Activated naive CD8-positive, alpha-beta T cell treated with anti-CD3 and anti-CD28 coated beads for 36 hours (primary cell): ENCODE measurements around the gene SLC35F2. TPM values are rescaled to one million over a fixed set of nuclear protein-coding genes. Genes with fewer than 3 reads are reported as not detected.
"Not testable (repeated sequence)": the region's sequence is repeated elsewhere in the genome, so short reads cannot be mapped to it uniquely, and the experiment has no call there.

Source experiments
- DNase-seq: peaks from one replicate; pipeline ENCODE4 v3.0.0; 2021
- H3K27ac Mint-ChIP-seq: one replicate; pipeline ENCODE4 v1.8.0; 2022; ENCODE audit warnings: mild to moderate bottlenecking, moderate library complexity, mixed read lengths
- H3K27me3 Mint-ChIP-seq: one replicate; pipeline ENCODE4 v1.8.0; 2022; ENCODE audit warnings: mild to moderate bottlenecking, mixed read lengths
- H3K36me3 Mint-ChIP-seq: one replicate; pipeline ENCODE4 v1.8.0; 2021; ENCODE audit warnings: mild to moderate bottlenecking, mixed read lengths
- H3K4me1 Mint-ChIP-seq: one replicate; pipeline ENCODE4 v1.8.0; 2021; ENCODE audit warnings: mixed read lengths
- H3K4me3 Mint-ChIP-seq: one replicate; pipeline ENCODE4 v1.8.0; 2022; ENCODE audit warnings: mild to moderate bottlenecking, moderate library complexity, mixed read lengths
- H3K9me3 Mint-ChIP-seq: one replicate; pipeline ENCODE4 v1.8.0; 2022; ENCODE audit warnings: mixed read lengths
- total RNA-seq, 2 experiments: library from RNA; stranded (reverse); gene quantifications; one replicate each; pipeline ENCODE4 v1.2.3, GENCODE V29; 2021

The SLC35F2 gene
- 10 to 100 TPM; 25.0 to 28.4 TPM for total RNA-seq

GRCh38 chr11:107858217-107859070, at the start of gene SLC35F2:
Gene SLC35F2 (minus strand): TSS chr11:107858787. CDS start chr11:107858767, 20 bp downstream.
- H3K36me3 Mint-ChIP-seq = peaks cover 22% of the 10 kb centered on the region
- peaks cover 24% of the 10 kb centered on the region for H3K4me1 Mint-ChIP-seq

GRCh38 chr11:107908211-107908610, 49.6 kb upstream of the SLC35F2 start:
- Mint-ChIP-seq H3K36me3 (no peaks in the 10 kb centered on the region), H3K4me1 (no peaks in the 10 kb centered on the region), H3K27me3 (peaks cover 17% of the 10 kb centered on the region), H3K4me3 (no peak overlapping the region), H3K9me3 (no peaks in the 10 kb centered on the region), H3K27ac (no peak overlapping the region)
- DNase-seq = no peak

More at GRCh38 chr11:107858217-107859070, at the start of gene SLC35F2:
- DNase-seq = peak; percentile 84
- H3K27ac Mint-ChIP-seq = peak within 1 kb of the TSS; percentile 91
- H3K9me3 Mint-ChIP-seq = no peaks in the 10 kb centered on the region
- H3K4me3 Mint-ChIP-seq = peak within 1 kb of the TSS; percentile 96
- peaks cover 14% of the 10 kb centered on the region for H3K27me3 Mint-ChIP-seq

- DNase-seq = no peak
- Mint-ChIP-seq H3K27me3 (peaks cover 26% of the 10 kb centered on the region), H3K9me3 (no peaks in the 10 kb centered on the region), H3K27ac (no peak overlapping the region), H3K4me3 (no peak overlapping the region), H3K36me3 (no peaks in the 10 kb centered on the region), H3K4me1 (no peaks in the 10 kb centered on the region)
These were observed 39.7 kb upstream of the SLC35F2 start for GRCh38 chr11:107898270-107898669.

GRCh38 chr11:107882095-107882820, 23.7 kb upstream of the SLC35F2 start:
- Mint-ChIP-seq H3K9me3 (no peaks in the 10 kb centered on the region), H3K4me3 (no peak overlapping the region), H3K4me1 (no peaks in the 10 kb centered on the region), H3K27me3 (peaks cover 9% of the 10 kb centered on the region), H3K27ac (no peak overlapping the region), H3K36me3 (no peaks in the 10 kb centered on the region)
- no peak for DNase-seq

GRCh38 chr11:107881471-107881870, 22.9 kb upstream of the SLC35F2 start:
- not testable (repeated sequence) for H3K36me3 Mint-ChIP-seq, H3K4me3 Mint-ChIP-seq, H3K4me1 Mint-ChIP-seq, DNase-seq, H3K27me3 Mint-ChIP-seq, H3K27ac Mint-ChIP-seq, H3K9me3 Mint-ChIP-seq

GRCh38 chr11:107876141-107876540, 17.6 kb upstream of the SLC35F2 start:
- H3K9me3 Mint-ChIP-seq = no peaks in the 10 kb centered on the region
- no peak for DNase-seq
- no peak overlapping the region for H3K4me3 Mint-ChIP-seq
- peaks cover 4% of the 10 kb centered on the region for H3K27me3 Mint-ChIP-seq
- no peak overlapping the region for H3K27ac Mint-ChIP-seq
- no peaks in the 10 kb centered on the region for H3K4me1 Mint-ChIP-seq
- H3K36me3 Mint-ChIP-seq = no peaks in the 10 kb centered on the region

- H3K27me3 Mint-ChIP-seq = peaks cover 13% of the 10 kb centered on the region
- H3K4me1 Mint-ChIP-seq = peaks cover 3% of the 10 kb centered on the region
- no peak overlapping the region for H3K27ac Mint-ChIP-seq
- no peaks in the 10 kb centered on the region for H3K36me3 Mint-ChIP-seq
- H3K4me3 Mint-ChIP-seq = no peak overlapping the region
- H3K9me3 Mint-ChIP-seq = no peaks in the 10 kb centered on the region
- no peak for DNase-seq
These were observed 6.0 kb upstream of the SLC35F2 start for GRCh38 chr11:107864591-107864990.

- Mint-ChIP-seq H3K9me3 (no peaks in the 10 kb centered on the region), H3K4me1 (peaks cover 13% of the 10 kb centered on the region), H3K27ac (no peak overlapping the region), H3K4me3 (no peak overlapping the region), H3K27me3 (peaks cover 14% of the 10 kb centered on the region), H3K36me3 (peaks cover 8% of the 10 kb centered on the region)
- no peak for DNase-seq
These were observed 2.1 kb upstream of the SLC35F2 start for GRCh38 chr11:107860688-107861087.

GRCh38 chr11:107860240-107860620, 1.6 kb upstream of the SLC35F2 start:
- Mint-ChIP-seq H3K36me3 (peaks cover 13% of the 10 kb centered on the region), H3K4me1 (peaks cover 16% of the 10 kb centered on the region), H3K27me3 (peaks cover 14% of the 10 kb centered on the region)
- H3K27ac Mint-ChIP-seq, DNase-seq, H3K9me3 Mint-ChIP-seq, H3K4me3 Mint-ChIP-seq: not testable (repeated sequence)

GRCh38 chr11:107859459-107860239, 1.1 kb upstream of the SLC35F2 start:
- peaks cover 22% of the 10 kb centered on the region for H3K4me1 Mint-ChIP-seq
- H3K36me3 Mint-ChIP-seq = peaks cover 18% of the 10 kb centered on the region
- peaks cover 14% of the 10 kb centered on the region for H3K27me3 Mint-ChIP-seq
- peak overlapping the region; percentile 96 for H3K4me3 Mint-ChIP-seq
- H3K27ac Mint-ChIP-seq = peak overlapping the region; percentile 91
- no peaks in the 10 kb centered on the region for H3K9me3 Mint-ChIP-seq
- DNase-seq = peak; percentile 22

GRCh38 chr11:107857550-107858216, 904 bp downstream of the SLC35F2 start:
- no peak for DNase-seq
- peak overlapping the region; percentile 96 for H3K4me3 Mint-ChIP-seq

GRCh38 chr11:107856981-107857517, 1.5 kb downstream of the SLC35F2 start:
- H3K27me3 Mint-ChIP-seq = peaks cover 14% of the 10 kb centered on the region
- no peak overlapping the region for H3K27ac Mint-ChIP-seq
- peaks cover 24% of the 10 kb centered on the region for H3K4me1 Mint-ChIP-seq
- peaks cover 22% of the 10 kb centered on the region for H3K36me3 Mint-ChIP-seq
- H3K4me3 Mint-ChIP-seq = peak overlapping the region; percentile 96
- DNase-seq = no peak
- H3K9me3 Mint-ChIP-seq = no peaks in the 10 kb centered on the region

More at GRCh38 chr11:107857550-107858216, 904 bp downstream of the SLC35F2 start:
- Mint-ChIP-seq H3K36me3 (peaks cover 22% of the 10 kb centered on the region), H3K9me3 (no peaks in the 10 kb centered on the region), H3K27ac (peak overlapping the region; percentile 91), H3K4me1 (peaks cover 24% of the 10 kb centered on the region), H3K27me3 (peaks cover 14% of the 10 kb centered on the region)

GRCh38 chr11:107856180-107856980, 2.2 kb downstream of the SLC35F2 start:
- no peak for DNase-seq
- Mint-ChIP-seq H3K4me1 (peaks cover 24% of the 10 kb centered on the region), H3K27ac (no peak overlapping the region), H3K9me3 (no peaks in the 10 kb centered on the region), H3K36me3 (peaks cover 22% of the 10 kb centered on the region), H3K27me3 (peaks cover 8% of the 10 kb centered on the region), H3K4me3 (peak overlapping the region; percentile 96)
